ENCODE measurements around the gene TANC1.

TANC1 gene

GRCh38 chr2:158963071-158963470 is 5.4 kb upstream of the TANC1 start:
- no peak for DNase-seq

DNA sequence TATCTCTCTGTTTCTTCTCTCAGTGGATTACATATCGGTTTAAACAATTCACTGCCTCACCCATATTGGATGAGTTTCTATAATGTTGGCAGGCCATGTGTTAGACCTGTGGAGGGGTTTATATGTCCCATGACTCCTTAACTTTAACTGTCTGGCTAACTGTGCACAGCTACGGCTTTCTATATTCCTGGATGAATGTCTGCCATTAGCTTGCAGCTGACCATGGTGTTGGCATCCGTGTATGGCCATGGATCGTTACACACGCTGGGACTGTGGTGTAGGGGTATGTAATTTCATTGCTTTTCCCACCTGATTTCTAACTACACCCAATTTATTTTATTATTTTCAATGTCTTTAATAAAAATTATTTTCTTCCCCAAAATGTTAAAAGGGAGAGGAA is 3.3 kb upstream of the TANC1 start:
- no peak for DNase-seq

- no peak for DNase-seq
Observed at GRCh38 chr2:158965641-158966040, 2.8 kb upstream of the TANC1 start.

GRCh38 chr2:158966312-158966711 is 2.1 kb upstream of the TANC1 start:
- peak; percentile 27 for DNase-seq

DNA sequence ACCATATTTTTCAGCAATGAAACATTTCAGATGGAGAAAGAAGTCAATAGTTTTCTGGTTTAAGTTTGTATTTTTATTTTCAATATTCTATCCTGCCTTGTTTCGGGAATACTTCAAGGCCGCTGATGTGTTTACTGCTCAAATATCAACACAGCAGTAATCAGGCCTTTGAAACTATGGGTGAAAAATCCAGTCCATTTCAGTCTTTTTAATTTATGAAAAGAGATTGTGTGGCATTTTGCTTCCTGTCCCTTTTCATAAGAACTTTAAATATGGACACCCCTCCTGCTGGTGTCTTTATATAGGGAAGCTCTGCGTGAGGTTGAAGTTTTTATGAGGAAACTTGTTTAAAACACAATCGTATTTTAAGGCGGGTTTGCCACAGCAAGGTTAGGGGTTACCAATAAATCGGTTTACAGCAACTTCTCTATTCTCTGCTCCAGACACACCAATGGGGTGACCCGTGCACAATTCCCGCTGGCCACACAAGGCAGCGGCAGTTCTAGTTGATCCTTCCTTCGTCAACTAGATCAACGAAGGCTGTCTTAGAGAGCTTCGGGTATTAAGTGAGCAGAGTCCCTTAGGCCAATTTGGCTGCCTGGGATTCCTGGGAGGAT is 1.2 kb upstream of the TANC1 start:
- peak; percentile 74 for DNase-seq

DNA sequence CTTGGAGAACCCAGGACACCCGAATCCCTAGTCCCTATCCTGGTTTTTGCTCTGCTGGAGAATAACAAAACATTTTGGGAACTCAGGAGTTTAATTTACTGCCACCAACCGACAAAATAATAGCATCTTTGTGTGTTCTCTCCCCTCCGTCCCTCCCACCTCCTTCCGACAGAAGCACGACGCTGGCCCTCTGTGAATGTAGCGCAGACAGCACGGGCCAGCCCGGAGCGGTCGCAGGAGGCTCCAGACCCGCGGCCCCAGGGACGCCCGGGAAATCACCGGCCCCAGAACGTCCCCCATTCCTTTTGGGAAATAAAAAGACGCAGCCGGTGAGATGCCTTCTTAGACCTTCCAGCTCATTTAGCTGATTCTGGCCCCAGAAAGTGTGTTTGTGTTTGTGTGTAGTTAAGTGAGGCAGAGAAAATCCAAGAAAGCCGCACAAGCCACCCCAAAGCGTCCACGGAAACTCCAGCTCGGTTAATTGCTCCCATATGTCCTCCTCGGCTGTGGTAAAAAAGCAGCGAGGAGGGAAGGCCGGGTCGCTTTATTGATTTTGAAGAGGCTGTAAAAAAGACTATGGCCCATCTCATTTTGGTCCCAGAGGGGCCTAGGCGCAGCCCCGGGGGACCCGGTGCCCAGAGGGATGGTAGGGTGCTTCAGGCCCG is 577 bp upstream of the TANC1 start:
- DNase-seq: peak; percentile 74

GRCh38 chr2:158969162-158969714 is 798 bp downstream of the TANC1 start:
- DNase-seq: no peak

DNA sequence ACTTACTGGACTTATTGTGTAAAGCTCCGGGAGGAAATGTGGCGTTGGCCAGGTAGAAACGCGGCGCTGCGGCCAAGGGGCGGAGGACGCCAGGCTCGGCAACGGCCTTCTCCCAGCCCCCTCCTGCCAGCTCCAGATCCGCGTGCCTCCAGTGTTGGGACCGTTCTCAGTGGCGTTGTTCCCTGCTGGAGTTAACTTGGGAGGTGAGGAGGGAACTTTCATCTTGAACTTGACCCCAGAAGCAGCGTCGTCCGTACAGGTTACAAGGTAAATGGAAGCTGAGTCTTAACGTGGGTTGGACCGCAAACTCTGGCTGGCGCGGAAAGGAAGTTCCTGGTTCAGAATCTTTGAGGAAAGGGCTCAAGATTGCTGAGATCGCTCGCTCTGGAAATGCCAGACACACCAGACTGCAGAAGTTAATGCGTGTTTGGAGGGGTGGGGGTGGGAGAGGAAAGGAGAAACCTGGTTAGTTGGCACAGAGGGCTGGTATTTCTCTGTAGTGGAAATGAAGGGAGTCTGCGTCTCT is 1.3 kb downstream of the TANC1 start:
- DNase-seq: no peak

DNA sequence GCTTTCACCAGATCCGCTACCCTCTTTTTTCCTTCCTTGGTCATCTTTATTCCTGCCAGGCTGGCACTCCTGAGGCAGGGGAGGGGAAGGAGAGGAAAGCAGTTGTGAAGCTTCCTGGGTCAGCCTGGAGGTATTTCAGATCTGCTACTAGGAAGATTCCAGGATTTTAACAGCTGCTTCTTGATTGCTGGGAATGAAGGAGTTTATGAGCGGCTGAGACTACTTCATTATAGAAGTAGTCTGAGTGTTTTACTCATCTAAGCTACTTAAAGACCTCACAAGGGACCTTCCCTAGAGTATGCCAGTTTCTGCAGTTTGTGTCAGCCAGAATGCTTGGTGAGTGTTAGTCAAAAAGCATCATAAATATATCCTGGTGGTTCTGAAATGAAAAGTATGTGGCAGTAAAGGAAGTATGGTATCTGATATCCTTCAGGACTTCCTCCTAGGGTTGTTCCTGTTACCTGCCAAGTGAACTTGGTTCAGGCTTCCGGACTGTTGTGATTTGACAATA is 1.9 kb downstream of the TANC1 start:
- DNase-seq: no peak

DNA sequence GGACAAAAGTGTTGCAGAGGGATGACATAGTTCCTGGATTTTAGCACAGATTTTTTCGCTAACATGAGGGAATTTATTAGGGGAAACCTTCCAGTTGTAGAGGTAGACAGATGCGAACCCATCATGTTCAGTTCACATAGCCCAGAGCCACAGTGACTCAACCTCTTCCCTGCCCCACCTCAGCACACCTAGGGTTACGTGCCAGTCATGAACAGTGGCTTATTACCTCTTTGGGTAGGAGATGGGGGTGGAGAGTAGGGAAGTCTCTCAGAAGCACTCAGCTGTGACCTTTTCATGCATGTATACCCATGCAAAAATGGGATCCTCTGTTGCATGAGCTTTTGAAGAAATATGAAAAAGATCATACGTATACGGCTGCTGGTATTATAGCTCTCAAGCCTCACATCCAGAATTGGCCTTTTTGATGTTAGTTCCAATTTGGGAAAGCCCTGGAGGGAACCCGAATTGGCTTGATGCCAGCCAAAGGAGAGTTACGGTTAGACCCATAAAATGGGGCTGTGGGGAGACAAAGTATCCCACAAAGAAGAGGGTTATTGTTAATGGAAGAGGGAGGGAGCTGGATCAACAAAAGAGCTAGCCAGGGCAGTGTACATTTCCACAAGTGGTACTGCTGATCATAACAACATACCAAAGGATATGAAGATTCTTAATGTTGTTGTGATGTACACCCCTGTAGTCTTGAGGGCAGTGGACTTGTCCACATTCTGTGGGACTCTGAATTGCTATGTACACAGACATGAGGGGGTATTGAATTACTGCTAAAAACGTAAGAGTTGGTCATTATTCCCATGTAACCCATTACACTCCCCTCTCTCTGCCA is 4.9 kb downstream of the TANC1 start:
- DNase-seq: no peak

DNA sequence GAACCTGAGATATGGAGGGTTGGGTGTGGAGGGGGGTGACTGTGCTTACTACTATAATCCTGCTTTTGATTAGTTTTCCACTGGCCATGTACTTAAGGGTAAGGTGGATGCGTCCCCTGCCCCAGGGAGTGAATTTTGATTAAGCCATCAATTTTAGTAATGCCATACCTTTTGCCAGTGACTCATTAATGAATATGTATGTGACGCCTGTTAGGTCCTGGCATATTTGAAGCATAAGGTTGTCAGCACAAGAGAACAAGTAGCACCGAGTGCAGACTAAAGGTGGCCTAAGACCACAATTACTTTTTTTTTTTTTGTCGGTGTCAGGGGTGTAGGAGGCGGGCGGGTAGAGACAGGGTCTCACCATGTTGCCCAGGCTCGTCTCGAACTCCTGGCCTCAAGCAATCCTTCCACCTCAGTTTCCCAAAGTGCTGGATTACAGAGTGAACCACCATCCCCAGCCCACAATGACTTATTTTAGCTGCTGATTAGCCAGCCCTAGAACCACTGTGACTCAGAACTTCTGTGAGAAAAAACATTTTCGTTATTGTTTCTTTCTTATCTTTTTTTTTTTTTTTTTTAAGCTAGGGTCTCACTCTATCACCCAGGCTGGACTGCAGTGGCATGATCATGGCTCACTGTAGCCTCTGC is 7.0 kb downstream of the TANC1 start:
- no peak for DNase-seq

- DNase-seq: no peak
Observed at GRCh38 chr2:158979772-158980171, 11.3 kb downstream of the TANC1 start.

- peak; percentile 70 for DNase-seq
Observed at GRCh38 chr2:158984604-158985135, 16.2 kb downstream of the TANC1 start.

DNA sequence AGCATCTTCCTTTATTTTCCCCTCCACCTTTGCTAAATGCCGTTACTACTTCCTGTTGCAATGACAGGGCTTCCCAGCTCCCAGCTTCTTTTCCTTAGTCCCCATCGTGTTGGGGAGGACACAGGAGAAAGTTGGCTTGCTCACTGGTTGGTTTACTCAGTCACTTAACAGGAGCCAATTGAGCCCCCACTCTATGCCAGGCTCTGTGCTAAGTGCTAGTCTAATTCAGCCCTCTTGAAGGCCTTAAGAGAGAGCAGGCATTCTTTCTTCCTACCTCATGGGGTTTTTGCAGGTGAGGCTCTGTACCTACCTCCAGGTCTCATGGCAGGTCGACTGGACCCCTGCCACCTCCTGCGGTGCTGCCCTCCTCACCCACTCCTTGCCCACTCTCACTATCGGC is 20.1 kb downstream of the TANC1 start:
- no peak for DNase-seq

GRCh38 chr2:158989165-158989564 is 20.7 kb downstream of the TANC1 start:
- DNase-seq: no peak

DNA sequence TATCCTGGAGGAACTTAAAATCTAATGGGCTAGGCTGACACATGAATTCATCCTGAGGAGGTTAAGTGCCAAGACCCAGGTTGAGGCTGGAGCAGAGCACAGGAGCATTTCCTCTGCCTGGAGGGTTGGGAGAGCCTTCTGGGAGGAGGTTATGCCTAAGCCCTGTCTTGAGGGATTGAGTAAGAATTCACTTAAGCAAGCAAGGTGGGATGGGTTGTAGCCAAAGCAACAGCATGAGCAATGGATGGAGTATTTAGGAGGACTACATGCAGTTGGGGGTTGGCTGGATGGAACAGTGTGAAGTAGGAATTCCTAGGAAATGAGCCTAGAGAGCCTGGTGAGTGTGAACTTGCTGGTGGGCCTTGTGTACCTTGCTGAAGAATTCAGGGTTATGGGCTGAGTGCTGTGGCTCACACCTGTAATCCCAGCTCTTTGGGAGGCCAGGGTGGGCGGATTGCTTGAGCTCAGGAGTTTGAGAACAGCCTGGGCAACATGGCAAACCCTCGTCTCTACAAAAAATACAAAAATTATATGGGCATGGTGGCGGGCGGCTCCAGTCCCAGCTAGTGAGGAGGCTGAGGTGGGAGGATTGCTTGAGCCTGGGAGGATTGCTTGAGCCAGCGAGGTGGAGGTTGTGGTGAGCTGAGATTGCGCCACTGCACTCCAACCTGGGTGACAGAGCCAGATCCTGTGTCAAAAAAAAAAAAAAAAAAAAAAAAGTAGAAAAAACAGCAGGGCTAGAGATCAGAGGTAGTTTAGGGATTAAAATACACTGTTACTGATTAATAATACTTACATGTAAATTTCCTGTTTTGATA is 22.2 kb downstream of the TANC1 start:
- DNase-seq: no peak

- DNase-seq: no peak
Observed at GRCh38 chr2:158993030-158993429, 24.6 kb downstream of the TANC1 start.

GRCh38 chr2:158993721-158994587 is 25.5 kb downstream of the TANC1 start:
- no peak for DNase-seq

DNA sequence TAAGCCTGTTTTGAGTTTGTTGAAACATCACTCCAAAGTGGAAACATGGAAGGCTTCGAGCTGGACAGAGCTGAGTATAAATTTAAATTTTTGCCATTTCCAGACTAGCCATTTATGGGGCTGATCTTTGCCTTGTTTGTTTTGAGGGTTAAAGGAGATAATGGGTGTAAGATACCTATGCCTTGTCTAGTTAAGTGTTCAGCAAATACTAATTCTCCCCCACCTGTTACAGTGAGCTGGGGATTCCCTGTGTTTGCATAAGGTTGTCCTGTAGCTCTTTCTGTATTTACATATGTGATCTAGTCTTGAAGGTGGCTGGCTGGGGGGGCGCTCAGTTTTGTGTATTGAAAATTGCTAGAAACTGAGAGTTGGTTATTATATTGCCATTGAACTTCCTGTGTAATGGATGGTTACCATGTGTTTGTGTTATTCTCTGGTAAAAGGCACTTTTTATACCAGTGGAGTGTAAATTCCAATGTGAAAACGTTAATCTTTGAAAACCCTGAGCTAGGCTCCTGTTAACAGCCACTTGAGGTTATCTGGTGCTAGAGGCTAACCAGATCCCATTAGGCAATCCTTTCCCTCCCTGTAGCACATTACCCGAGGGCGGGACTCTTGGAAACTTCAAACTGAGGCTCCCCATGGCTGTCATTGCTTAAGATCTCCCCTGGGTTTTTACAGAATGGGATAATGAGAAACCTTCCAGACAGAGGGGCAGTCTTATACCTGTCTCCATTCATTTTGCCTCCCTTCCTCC is 26.7 kb downstream of the TANC1 start:
- DNase-seq: no peak

GRCh38 chr2:158995677-158996049 is 27.2 kb downstream of the TANC1 start:
- no peak for DNase-seq
